Ishikawa (cell line): ENCODE data around the gene NSL1.

ENCODE experiments used
- CEBPB ChIP-seq: IDR thresholded peaks from 2 replicates; pipeline ENCODE4 v1.6.1; 2012
- CREB1 ChIP-seq: IDR thresholded peaks from 2 replicates; pipeline ENCODE4 v1.6.1; 2012; ENCODE audit warnings: low read depth
- EGR1 ChIP-seq: IDR thresholded peaks from 2 replicates; pipeline ENCODE4 v1.6.1; 2012
- EP300 ChIP-seq: IDR thresholded peaks from 2 replicates; pipeline ENCODE4 v1.6.1; 2012; ENCODE audit warnings: borderline replicate concordance
- FOXM1 ChIP-seq: IDR thresholded peaks from 2 replicates; pipeline ENCODE4 v1.6.1; 2012; ENCODE audit warnings: low read depth, borderline replicate concordance
- MAX ChIP-seq: IDR thresholded peaks from 2 replicates; pipeline ENCODE4 v1.6.1; 2012
- NFIC ChIP-seq: IDR thresholded peaks from 2 replicates; pipeline ENCODE4 v1.6.1; 2012
- RAD21 ChIP-seq: IDR thresholded peaks from 2 replicates; pipeline ENCODE4 v1.6.1; 2012; ENCODE audit warnings: low read depth
- REST ChIP-seq: IDR thresholded peaks from 2 replicates; pipeline ENCODE4 v1.6.1; 2012; ENCODE audit warnings: low read depth, mild to moderate bottlenecking
- TAF1 ChIP-seq: IDR thresholded peaks from 2 replicates; pipeline ENCODE4 v1.6.1; 2012; ENCODE audit warnings: low read depth, mild to moderate bottlenecking
- TCF12 ChIP-seq: IDR thresholded peaks from 2 replicates; pipeline ENCODE4 v1.6.1; 2012; ENCODE audit warnings: low read depth
- TEAD4 ChIP-seq: IDR thresholded peaks from 2 replicates; pipeline ENCODE4 v1.6.1; 2012
- USF1 ChIP-seq: IDR thresholded peaks from 2 replicates; pipeline ENCODE4 v1.6.1; 2012
- YY1 ChIP-seq: IDR thresholded peaks from 2 replicates; pipeline ENCODE4 v1.6.1; 2012; ENCODE audit warnings: low read depth
- ZBTB7A ChIP-seq: IDR thresholded peaks from 2 replicates; pipeline ENCODE4 v1.6.1; 2012; ENCODE audit warnings: low read depth

Gene NSL1

GRCh38 chr1:212822956-212823355, 31.4 kb upstream of the NSL1 start:
- no peak for TF ChIP-seq USF1
- no peak for TF ChIP-seq MAX
- no peak for TF ChIP-seq YY1
- TF ChIP-seq NFIC: no peak
- TF ChIP-seq REST: no peak
- no peak for TF ChIP-seq FOXM1
- TF ChIP-seq RAD21: no peak
- TF ChIP-seq EP300: no peak

GRCh38 chr1:212820969-212821368, 29.4 kb upstream of the NSL1 start:
- no peak for TF ChIP-seq FOXM1
- no peak for TF ChIP-seq EGR1

- TF ChIP-seq MAX: no peak
- TF ChIP-seq ZBTB7A: no peak
- TF ChIP-seq EGR1: no peak
- TF ChIP-seq TCF12: no peak
- no peak for TF ChIP-seq RAD21
- no peak for TF ChIP-seq USF1
- no peak for TF ChIP-seq REST
- TF ChIP-seq TEAD4: no peak
- no peak for TF ChIP-seq EP300
- no peak for TF ChIP-seq NFIC
- TF ChIP-seq CEBPB: no peak
- no peak for TF ChIP-seq CREB1
- TF ChIP-seq FOXM1: no peak
- no peak for TF ChIP-seq TAF1
- no peak for TF ChIP-seq YY1
Observed at GRCh38 chr1:212819726-212820125, 28.1 kb upstream of the NSL1 start.

GRCh38 chr1:212816567-212817278, 25.1 kb upstream of the NSL1 start:
- TF ChIP-seq TEAD4 (no peak), FOXM1 (no peak), CREB1 (no peak)

GRCh38 chr1:212814537-212815334, 23.2 kb upstream of the NSL1 start:
- peak; percentile 22; the same call in 1 of the 2 replicates for TF ChIP-seq RAD21
- no peak for TF ChIP-seq TEAD4

GRCh38 chr1:212805767-212806166, 14.2 kb upstream of the NSL1 start:
- TF ChIP-seq USF1 (no peak), MAX (no peak), TAF1 (no peak), CREB1 (no peak), FOXM1 (no peak)
